HepG2 (cell line): ENCODE measurements around the gene CEP68. TPM values are rescaled to one million over a fixed set of nuclear protein-coding genes. Genes with fewer than 3 reads are reported as not detected.

ENCODE experiments used
- ARNT ChIP-seq: fragments of 450-650 bp; IDR thresholded peaks from 2 replicates; pipeline ENCODE4 v1.6.1; 2017
- ATF5 ChIP-seq: sonication (generic); formaldehyde crosslinking; IDR thresholded peaks from 2 replicates; pipeline ENCODE4 v1.4.0; 2020; ENCODE audit warnings: mild to moderate bottlenecking, low read depth, missing genetic modification reagents
- ATF7-NPFF ChIP-seq: sonication (generic); formaldehyde crosslinking; IDR thresholded peaks from 2 replicates; pipeline ENCODE4 v1.8.1; 2023; ENCODE audit warnings: mild to moderate bottlenecking, low read depth, missing genetic modification reagents, moderate library complexity
- HCFC1 ChIP-seq: fragments of 150-350 bp; IDR thresholded peaks from 2 replicates; pipeline ENCODE4 v1.6.1; 2014; ENCODE audit warnings: low read depth, low read length
- LCORL ChIP-seq, 2 experiments: fragments of 450-650 bp in 1 of 2; sonication (generic) in 1 of 2; formaldehyde crosslinking in 1 of 2; IDR thresholded peaks; 2 replicates each; pipeline versions ENCODE4 v1.5.0 to v1.6.1; 2017 to 2020; ENCODE audit warnings: antibody characterized with exemption in 1 of 2, missing genetic modification reagents in 1 of 2
- MIXL1 ChIP-seq: IDR thresholded peaks from 2 replicates; pipeline ENCODE4 v1.6.1; 2016
- MTF1 ChIP-seq: sonication (generic); formaldehyde crosslinking; IDR thresholded peaks from 2 replicates; pipeline ENCODE4 v1.5.0; 2020; ENCODE audit warnings: missing genetic modification reagents
- MXI1 ChIP-seq: IDR thresholded peaks from 3 replicates; pipeline ENCODE4 v1.6.1; 2012; ENCODE audit warnings: low read depth, low read length, inconsistent platforms, borderline replicate concordance
- NFYC ChIP-seq: IDR thresholded peaks from 2 replicates; pipeline ENCODE4 v1.6.1; 2016; ENCODE audit warnings: missing genetic modification reagents, missing compliant biosample characterization
- REL ChIP-seq: sonication (generic); formaldehyde crosslinking; conservative IDR thresholded peaks from 2 replicates; pipeline ENCODE4 v1.8.0; 2022; ENCODE audit warnings: mild to moderate bottlenecking, missing genetic modification reagents, moderate library complexity
- SRF ChIP-seq: IDR thresholded peaks from 2 replicates; pipeline ENCODE4 v1.6.1; 2011; ENCODE audit warnings: mild to moderate bottlenecking, low read depth, low read length, moderate library complexity
- THAP11 ChIP-seq: IDR thresholded peaks from 2 replicates; pipeline ENCODE4 v1.6.1; 2016; ENCODE audit warnings: missing biosample characterization, missing genetic modification reagents
- THAP7 ChIP-seq: sonication (generic); formaldehyde crosslinking; IDR thresholded peaks from 2 replicates; pipeline ENCODE4 v1.8.1; 2023; ENCODE audit warnings: mild to moderate bottlenecking, missing genetic modification reagents
- TRAFD1 ChIP-seq: sonication (generic); formaldehyde crosslinking; IDR thresholded peaks from 2 replicates; pipeline ENCODE4 v1.5.1; 2020; ENCODE audit warnings: missing genetic modification reagents, mild to moderate bottlenecking, borderline replicate concordance
- ZBTB10 ChIP-seq: sonication (generic); formaldehyde crosslinking; IDR thresholded peaks from 2 replicates; pipeline ENCODE4 v1.4.0; 2020; ENCODE audit warnings: missing genetic modification reagents, borderline replicate concordance
- ZBTB38 ChIP-seq: sonication (generic); formaldehyde crosslinking; IDR thresholded peaks from 2 replicates; pipeline ENCODE4 v1.5.1; 2020; ENCODE audit warnings: mild to moderate bottlenecking, missing genetic modification reagents
- ZHX1 ChIP-seq: sonication (generic); formaldehyde crosslinking; IDR thresholded peaks from 2 replicates; pipeline ENCODE4 v1.8.1; 2022; ENCODE audit warnings: low read depth, mild to moderate bottlenecking, missing genetic modification reagents
- ZNF562 ChIP-seq: sonication (generic); formaldehyde crosslinking; IDR thresholded peaks from 2 replicates; pipeline ENCODE4 v1.8.0; 2022; ENCODE audit warnings: missing genetic modification reagents, borderline replicate concordance
- ZNF670 ChIP-seq: sonication (generic); formaldehyde crosslinking; IDR thresholded peaks from 2 replicates; pipeline ENCODE4 v1.8.0; 2022; ENCODE audit warnings: mild to moderate bottlenecking, missing genetic modification reagents, borderline replicate concordance
- polyA plus RNA-seq, 8 experiments: library from polyadenylated mRNA; depleted of rRNA in 3 of 8; stranded (reverse) in 7 of 8; unstranded in 1 of 8; fragments of >200 nt; fragmentation: Illumina TruSeq in 4 of 8; extraction: Trizol in 4 of 8; gene quantifications; 2 replicates each; pipeline versions ENCODE4 v1.2.1 to v1.2.3, GENCODE V29; 2011 to 2016; ENCODE audit warnings: low read depth in 4 of 8, missing spikeins in 1 of 8, mixed read lengths in 1 of 8; ENCODE audit not compliant: insufficient read depth in 1 of 8
- total RNA-seq, 5 experiments: library from RNA; depleted of rRNA; stranded (reverse); fragments of >200 nt; fragmentation: Illumina TruSeq; extraction: Trizol; gene quantifications; 2 replicates each; pipeline ENCODE4 v1.2.3, GENCODE V29; 2016; ENCODE audit warnings: low read depth in 1 of 5

The CEP68 gene
- total and polyA plus RNA-seq, 2 of the 13 experiments (the other 11 are each of a cell fraction or from before 2014, with no cell fraction given), result 5.7 to 9.3 TPM

GRCh38 chr2:65129826-65130663 is 73.8 kb downstream of the CEP68 start, which contains the start of gene RAB1A (continued):
- TF ChIP-seq ZBTB38, result peak; percentile 63
- 0 out of 2 replicates have a peak, but pooled peaks have one; percentile 64 for TF ChIP-seq REL (CRISPR knock-in tag)
- TF ChIP-seq MTF1 (CRISPR knock-in tag), result no peak
- no peak for TF ChIP-seq MIXL1 (CRISPR knock-in tag)
- peak; percentile 98 for TF ChIP-seq THAP11 (CRISPR knock-in tag)
- TF ChIP-seq ZBTB10 (CRISPR knock-in tag), result no peak
- peak; percentile 8; the same call in 1 of the 2 replicates for TF ChIP-seq SRF
- no peak for TF ChIP-seq LCORL (IDR thresholded peaks at IDR 0.05)
- peak; percentile 61; the same call in 1 of the 2 replicates for TF ChIP-seq LCORL (CRISPR knock-in tag; IDR thresholded peaks at IDR 0.05)
- TF ChIP-seq MXI1, result peak; percentile 91; the same call in 1 of the 3 replicates
- TF ChIP-seq TRAFD1 (CRISPR knock-in tag), result no peak
- TF ChIP-seq NFYC (CRISPR knock-in tag), result peak; percentile 77
- TF ChIP-seq THAP7, result no peak; the same call in 1 of the 2 replicates
- peak; percentile 94 for TF ChIP-seq HCFC1
- no peak for TF ChIP-seq ARNT
- no peak for TF ChIP-seq ZNF670
- TF ChIP-seq ATF7-NPFF (CRISPR knock-in tag), result peak; percentile 29
- no peak for TF ChIP-seq ZNF562 (CRISPR knock-in tag)
- TF ChIP-seq ZHX1 (CRISPR knock-in tag), result peak; percentile 84; the same call in 1 of the 2 replicates
- no peak for TF ChIP-seq ATF5 (CRISPR knock-in tag)
